OCI-LY1 (cell line): ENCODE measurements around the gene CPAMD8.

ENCODE experiments used
- H2AFZ ChIP-seq: fragments of 200-600 bp; sonication (generic), shearing (Covaris generic); 2 replicates; pipeline ENCODE4 v1.6.0; 2014; ENCODE audit warnings: antibody characterized with exemption, mild to moderate bottlenecking, low read length
- H3F3A ChIP-seq: fragments of 200-600 bp; sonication (generic), shearing (Covaris generic); 2 replicates; pipeline ENCODE4 v1.6.0; 2014; ENCODE audit warnings: mild to moderate bottlenecking, antibody characterized with exemption, low read length, moderate library complexity; ENCODE audit not compliant: insufficient read depth
- H3K27ac ChIP-seq: fragments of 200-600 bp; sonication (generic); 2 replicates; pipeline ENCODE4 v1.5.1; 2014; ENCODE audit warnings: low read length, mixed run types, mild to moderate bottlenecking, low read depth; ENCODE audit not compliant: poor library complexity, severe bottlenecking
- H3K27me3 ChIP-seq: fragments of 200-600 bp; sonication (generic); 2 replicates; pipeline ENCODE4 v1.6.0; 2014; ENCODE audit warnings: antibody characterized with exemption, mild to moderate bottlenecking, low read length, moderate library complexity; ENCODE audit not compliant: insufficient read depth
- H3K36me3 ChIP-seq: fragments of 200-600 bp; sonication (generic); 2 replicates; pipeline ENCODE4 v1.6.1; 2014; ENCODE audit warnings: mild to moderate bottlenecking, antibody characterized with exemption, low read length, moderate library complexity, mixed read lengths; ENCODE audit not compliant: insufficient read depth
- H3K4me1 ChIP-seq: fragments of 200-600 bp; sonication (generic); 2 replicates; pipeline ENCODE4 v1.5.1; 2014; ENCODE audit warnings: mild to moderate bottlenecking, low read length, moderate library complexity; ENCODE audit not compliant: insufficient read depth, severe bottlenecking
- H3K4me2 ChIP-seq: fragments of 200-600 bp; sonication (generic), shearing (Covaris generic); 2 replicates; pipeline ENCODE4 v1.6.1; 2014; ENCODE audit warnings: low read length
- H3K4me3 ChIP-seq: fragments of 200-600 bp; sonication (generic); 2 replicates; pipeline ENCODE4 v1.5.1; 2014; ENCODE audit warnings: low read length, low read depth, mild to moderate bottlenecking, mixed read lengths; ENCODE audit not compliant: poor library complexity, severe bottlenecking
- H3K79me2 ChIP-seq: fragments of 200-600 bp; shearing (Covaris generic); 2 replicates; pipeline ENCODE4 v1.6.1; 2016; ENCODE audit warnings: mixed run types, low read length, mixed read lengths; ENCODE audit not compliant: insufficient read depth
- H3K9ac ChIP-seq: fragments of 200-600 bp; sonication (generic), shearing (Covaris generic); 2 replicates; pipeline ENCODE4 v1.6.1; 2014; ENCODE audit warnings: mild to moderate bottlenecking, low read length, mixed read lengths
- H3K9me2 ChIP-seq: fragments of 200-600 bp; sonication (generic), shearing (Covaris generic); 2 replicates; pipeline ENCODE4 v1.6.1; 2014; ENCODE audit warnings: low read depth, mild to moderate bottlenecking, low read length, mixed read lengths
- H3K9me3 ChIP-seq: fragments of 200-600 bp; shearing (Covaris generic); 2 replicates; pipeline ENCODE4 v1.6.1; 2014; ENCODE audit warnings: low read length, mixed read lengths
- H4K20me1 ChIP-seq: fragments of 200-600 bp; sonication (generic), shearing (Covaris generic); 2 replicates; pipeline ENCODE4 v1.6.0; 2016; ENCODE audit warnings: mild to moderate bottlenecking, low read length; ENCODE audit not compliant: insufficient read depth
- EZH2 ChIP-seq: fragments of 200-600 bp; sonication (generic), shearing (Covaris generic); IDR thresholded peaks from 2 replicates; pipeline ENCODE4 v1.8.0; 2017; ENCODE audit warnings: borderline replicate concordance, mixed run types, mild to moderate bottlenecking, antibody characterized with exemption, low read length, moderate library complexity, mixed read lengths
- TF ChIP-seq, protein P1 (sequence below): fragments of 200-600 bp; sonication (generic), shearing (Covaris generic); IDR thresholded peaks from 2 replicates; pipeline ENCODE4 v1.5.1; 2017; ENCODE audit warnings: mild to moderate bottlenecking, antibody characterized with exemption, low read length, moderate library complexity, mixed read lengths

The CPAMD8 gene

DNA sequence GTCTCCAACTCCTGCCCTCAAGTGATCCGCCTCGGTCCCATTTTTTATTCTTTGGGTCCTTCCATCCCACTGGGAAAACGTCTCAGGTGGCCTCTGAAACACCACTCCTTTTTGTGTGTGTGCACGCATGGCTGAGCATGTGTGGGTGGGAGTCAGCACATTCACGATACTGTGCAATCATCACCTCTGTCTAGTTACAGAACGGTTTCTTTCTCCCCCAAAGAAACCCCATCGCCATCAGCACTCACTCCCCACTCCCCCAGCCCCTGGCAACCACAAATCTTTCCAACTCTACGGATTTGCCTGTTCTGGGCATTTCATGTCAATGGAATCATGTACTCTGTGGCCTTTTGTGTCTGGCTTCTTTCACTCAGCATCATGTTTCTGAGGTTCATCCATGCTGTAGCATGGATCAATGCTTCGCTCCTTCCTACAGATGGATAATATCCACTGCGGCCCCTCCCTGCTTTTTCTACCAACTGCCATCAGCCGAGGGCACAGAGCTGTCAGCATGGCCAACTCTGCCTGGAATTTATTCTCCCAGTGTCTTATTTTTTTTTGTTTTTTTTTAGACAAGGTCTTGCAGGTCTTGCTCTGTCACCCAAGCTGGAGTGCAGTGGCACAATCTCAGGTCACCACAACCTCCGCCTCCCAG, 128.1 kb downstream of the CPAMD8 start:
- no peak overlapping the region for H3K4me3 ChIP-seq
- no peaks in the 10 kb centered on the region for H3K9me2 ChIP-seq
- H4K20me1 ChIP-seq, result no peaks in the 10 kb centered on the region
- H3K4me2 ChIP-seq, result no peak overlapping the region
- no peaks in the 10 kb centered on the region for H3K79me2 ChIP-seq
- H3K27ac ChIP-seq, result no peak overlapping the region
- H3K27me3 ChIP-seq, result no peaks in the 10 kb centered on the region; the same call in 1 of the 2 replicates
- H3K36me3 ChIP-seq, result no peaks in the 10 kb centered on the region
- no peaks in the 10 kb centered on the region for H3K9me3 ChIP-seq
- no peak overlapping the region for H3K9ac ChIP-seq
- H3F3A ChIP-seq, result no peaks in the 10 kb centered on the region; the same call in 1 of the 2 replicates
- no peak overlapping the region for H2AFZ ChIP-seq
- TF ChIP-seq EZH2, result no peak
- peaks cover 9% of the 10 kb centered on the region for H3K4me1 ChIP-seq

DNA sequence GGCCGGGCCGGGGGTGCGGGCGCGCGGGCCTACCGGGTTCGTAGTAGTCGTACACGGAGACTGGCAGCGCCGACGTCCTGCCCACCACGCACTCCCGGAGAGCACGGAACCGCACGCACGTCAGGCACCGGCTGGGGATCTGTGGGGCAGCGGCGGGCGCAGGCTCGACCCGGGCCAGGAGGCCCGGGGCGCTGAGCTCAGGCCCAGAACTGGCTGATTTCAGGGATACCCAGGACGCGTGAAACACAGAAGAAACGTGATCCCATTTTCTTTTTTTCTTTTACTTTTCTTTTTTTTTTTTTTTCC, 128.8 kb downstream of the CPAMD8 start:
- Histone ChIP-seq H3K36me3 (no peaks in the 10 kb centered on the region), H3K9ac (peak overlapping the region; percentile 49; the same call in 1 of the 2 replicates), H3K9me2 (no peaks in the 10 kb centered on the region), H3K79me2 (no peaks in the 10 kb centered on the region), H3F3A (no peaks in the 10 kb centered on the region; the same call in 1 of the 2 replicates), H4K20me1 (no peaks in the 10 kb centered on the region), H3K27ac (no peak overlapping the region), H3K9me3 (no peaks in the 10 kb centered on the region), H3K4me2 (peak overlapping the region; percentile 73), H3K4me1 (peaks cover 16% of the 10 kb centered on the region), H2AFZ (no peak overlapping the region), H3K4me3 (peak overlapping the region; percentile 61), H3K27me3 (no peaks in the 10 kb centered on the region; the same call in 1 of the 2 replicates)
- no peak for TF ChIP-seq EZH2
- TF ChIP-seq, protein P1, sequence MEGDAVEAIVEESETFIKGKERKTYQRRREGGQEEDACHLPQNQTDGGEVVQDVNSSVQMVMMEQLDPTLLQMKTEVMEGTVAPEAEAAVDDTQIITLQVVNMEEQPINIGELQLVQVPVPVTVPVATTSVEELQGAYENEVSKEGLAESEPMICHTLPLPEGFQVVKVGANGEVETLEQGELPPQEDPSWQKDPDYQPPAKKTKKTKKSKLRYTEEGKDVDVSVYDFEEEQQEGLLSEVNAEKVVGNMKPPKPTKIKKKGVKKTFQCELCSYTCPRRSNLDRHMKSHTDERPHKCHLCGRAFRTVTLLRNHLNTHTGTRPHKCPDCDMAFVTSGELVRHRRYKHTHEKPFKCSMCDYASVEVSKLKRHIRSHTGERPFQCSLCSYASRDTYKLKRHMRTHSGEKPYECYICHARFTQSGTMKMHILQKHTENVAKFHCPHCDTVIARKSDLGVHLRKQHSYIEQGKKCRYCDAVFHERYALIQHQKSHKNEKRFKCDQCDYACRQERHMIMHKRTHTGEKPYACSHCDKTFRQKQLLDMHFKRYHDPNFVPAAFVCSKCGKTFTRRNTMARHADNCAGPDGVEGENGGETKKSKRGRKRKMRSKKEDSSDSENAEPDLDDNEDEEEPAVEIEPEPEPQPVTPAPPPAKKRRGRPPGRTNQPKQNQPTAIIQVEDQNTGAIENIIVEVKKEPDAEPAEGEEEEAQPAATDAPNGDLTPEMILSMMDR, result no peak

DNA sequence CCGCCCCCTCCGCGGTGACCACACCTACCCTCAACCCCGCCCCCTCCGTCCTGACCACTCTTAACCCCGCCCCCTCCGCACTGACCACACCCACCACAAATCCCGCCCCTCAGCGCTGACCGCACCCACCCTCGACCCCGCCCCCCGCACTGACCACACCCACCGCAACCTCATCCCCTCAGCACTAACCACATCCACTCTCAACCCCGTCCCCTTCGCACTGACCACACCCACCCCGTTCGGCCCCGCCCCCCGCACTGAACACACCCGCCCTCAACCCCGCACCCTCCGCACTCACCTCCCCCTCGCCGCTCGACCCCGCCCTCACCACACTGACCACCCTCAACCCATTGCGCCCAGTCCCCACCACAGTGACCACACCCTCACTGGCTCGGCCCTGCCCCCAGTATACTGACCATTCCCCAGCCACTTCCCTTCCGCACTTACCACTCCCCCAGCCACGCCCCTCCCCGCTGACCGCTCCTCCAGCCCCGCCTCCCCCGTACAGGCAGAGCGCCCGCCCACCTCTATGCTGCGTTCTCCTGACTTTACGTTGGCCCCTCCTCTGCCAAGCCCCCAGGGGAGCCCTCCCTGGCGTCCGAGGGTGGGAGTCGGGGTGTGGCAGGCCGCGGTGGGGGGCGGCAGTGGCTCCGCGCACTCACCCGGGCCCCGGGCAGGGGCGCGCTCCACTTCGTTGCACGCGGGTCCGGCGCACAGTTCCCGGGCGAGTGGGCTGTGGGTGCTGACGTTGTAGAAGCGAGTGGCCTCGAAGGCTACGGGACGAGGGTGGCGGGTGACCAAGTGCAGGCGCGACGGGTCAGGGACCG, 129.4 kb downstream of the CPAMD8 start:
- no peaks in the 10 kb centered on the region for H4K20me1 ChIP-seq
- peak overlapping the region; percentile 49; the same call in 1 of the 2 replicates for H3K9ac ChIP-seq
- no peaks in the 10 kb centered on the region for H3K79me2 ChIP-seq
- H3K9me3 ChIP-seq, result no peaks in the 10 kb centered on the region
- no peak overlapping the region for H2AFZ ChIP-seq
- no peaks in the 10 kb centered on the region; the same call in 1 of the 2 replicates for H3F3A ChIP-seq
- no peaks in the 10 kb centered on the region for H3K36me3 ChIP-seq
- H3K9me2 ChIP-seq, result no peaks in the 10 kb centered on the region
- TF ChIP-seq, protein P1, result no peak
- no peak for TF ChIP-seq EZH2
- peaks cover 16% of the 10 kb centered on the region for H3K4me1 ChIP-seq
- H3K4me3 ChIP-seq, result peak overlapping the region; percentile 61
- H3K4me2 ChIP-seq, result peak overlapping the region; percentile 73
- no peaks in the 10 kb centered on the region; the same call in 1 of the 2 replicates for H3K27me3 ChIP-seq
- no peak overlapping the region for H3K27ac ChIP-seq
